Measurements from ENCODE around the gene DIPK1A.

DIPK1A gene

DNA sequence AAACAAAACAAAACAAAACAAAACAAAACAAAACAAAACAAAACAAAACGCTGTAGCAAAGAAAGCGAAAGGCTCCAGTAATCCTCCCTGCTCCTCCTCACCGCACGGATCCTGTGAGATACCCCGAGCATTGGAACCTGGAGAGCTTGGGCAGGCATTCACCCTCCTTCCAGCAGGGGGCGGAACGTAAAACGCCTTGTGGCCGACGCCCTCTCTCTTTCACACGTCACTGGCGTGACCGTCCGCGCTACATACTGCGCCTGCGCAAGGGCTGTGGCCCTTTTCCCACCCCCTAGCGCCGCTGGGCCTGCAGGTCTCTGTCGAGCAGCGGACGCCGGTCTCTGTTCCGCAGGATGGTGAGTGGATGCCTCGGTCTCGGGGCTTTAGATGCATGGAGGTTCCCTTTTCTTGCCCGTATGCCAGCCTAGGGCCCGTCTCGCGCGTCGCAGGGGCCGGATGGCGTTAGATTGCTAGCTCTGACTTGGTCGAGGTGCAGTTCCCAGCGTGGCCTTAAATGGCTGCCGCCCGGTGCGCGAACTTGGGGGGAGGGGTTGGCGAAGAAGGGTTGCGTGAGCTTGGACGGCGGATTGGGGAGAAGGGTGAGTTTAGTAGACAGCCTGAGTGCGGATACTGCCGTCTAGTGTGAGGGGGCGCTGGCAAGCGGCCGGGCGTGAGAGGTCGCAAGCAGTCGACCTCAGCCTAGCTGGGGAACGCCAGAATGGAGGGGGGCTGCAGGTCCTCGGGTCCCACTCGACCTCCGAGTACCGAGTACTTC is 129.3 kb downstream of the DIPK1A start, which contains the start of gene RPL5:
RPL5 (plus strand) TSS at position 279 of the 775 bp plus-strand sequence; CDS start at position 354, 75 bp downstream.
- H3K4me1 ChIP-seq (ENCODE audit: insufficient read depth, low read length, severe bottlenecking) = peaks cover 37% of the 10 kb centered on the region
- H3F3A ChIP-seq (ENCODE audit: insufficient read depth, low read length) = peaks cover 4% of the 10 kb centered on the region
- peaks cover 49% of the 10 kb centered on the region for H3K36me3 ChIP-seq (ENCODE audit: insufficient read depth, low read length)
- H3K9me3 ChIP-seq (ENCODE audit: low read length) = no peaks in the 10 kb centered on the region
- peak within 1 kb of the TSS; percentile 98 for H3K9ac ChIP-seq (ENCODE audit: low read length)
- H4K20me1 ChIP-seq (ENCODE audit: insufficient read depth, low read length) = no peaks in the 10 kb centered on the region
- 0 out of 2 replicates have a peak within 1 kb of the TSS, but pooled peaks have one; percentile 25 for H2AFZ ChIP-seq (ENCODE audit: low read length)
- TF ChIP-seq EZH2 (IDR thresholded peaks at IDR 0.05; ENCODE audit: borderline replicate concordance, low read length) = no peak
- TF ChIP-seq, protein P1, sequence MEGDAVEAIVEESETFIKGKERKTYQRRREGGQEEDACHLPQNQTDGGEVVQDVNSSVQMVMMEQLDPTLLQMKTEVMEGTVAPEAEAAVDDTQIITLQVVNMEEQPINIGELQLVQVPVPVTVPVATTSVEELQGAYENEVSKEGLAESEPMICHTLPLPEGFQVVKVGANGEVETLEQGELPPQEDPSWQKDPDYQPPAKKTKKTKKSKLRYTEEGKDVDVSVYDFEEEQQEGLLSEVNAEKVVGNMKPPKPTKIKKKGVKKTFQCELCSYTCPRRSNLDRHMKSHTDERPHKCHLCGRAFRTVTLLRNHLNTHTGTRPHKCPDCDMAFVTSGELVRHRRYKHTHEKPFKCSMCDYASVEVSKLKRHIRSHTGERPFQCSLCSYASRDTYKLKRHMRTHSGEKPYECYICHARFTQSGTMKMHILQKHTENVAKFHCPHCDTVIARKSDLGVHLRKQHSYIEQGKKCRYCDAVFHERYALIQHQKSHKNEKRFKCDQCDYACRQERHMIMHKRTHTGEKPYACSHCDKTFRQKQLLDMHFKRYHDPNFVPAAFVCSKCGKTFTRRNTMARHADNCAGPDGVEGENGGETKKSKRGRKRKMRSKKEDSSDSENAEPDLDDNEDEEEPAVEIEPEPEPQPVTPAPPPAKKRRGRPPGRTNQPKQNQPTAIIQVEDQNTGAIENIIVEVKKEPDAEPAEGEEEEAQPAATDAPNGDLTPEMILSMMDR (IDR thresholded peaks at IDR 0.05; ENCODE audit: low read length) = peak; percentile 77
- H3K79me2 ChIP-seq (ENCODE audit: insufficient read depth, low read length) = peaks cover 51% of the 10 kb centered on the region
- no peaks in the 10 kb centered on the region for H3K27me3 ChIP-seq (ENCODE audit: insufficient read depth, low read length)
- peak within 1 kb of the TSS; percentile 72 for H3K4me2 ChIP-seq (ENCODE audit: low read length)
- peak within 1 kb of the TSS; percentile 93 for H3K4me3 ChIP-seq (ENCODE audit: low read depth, low read length, poor library complexity, severe bottlenecking)
- H3K27ac ChIP-seq (ENCODE audit: low read depth, low read length, poor library complexity, severe bottlenecking) = peak within 1 kb of the TSS; percentile 74
- H3K9me2 ChIP-seq (ENCODE audit: low read depth, low read length) = no peaks in the 10 kb centered on the region

DNA sequence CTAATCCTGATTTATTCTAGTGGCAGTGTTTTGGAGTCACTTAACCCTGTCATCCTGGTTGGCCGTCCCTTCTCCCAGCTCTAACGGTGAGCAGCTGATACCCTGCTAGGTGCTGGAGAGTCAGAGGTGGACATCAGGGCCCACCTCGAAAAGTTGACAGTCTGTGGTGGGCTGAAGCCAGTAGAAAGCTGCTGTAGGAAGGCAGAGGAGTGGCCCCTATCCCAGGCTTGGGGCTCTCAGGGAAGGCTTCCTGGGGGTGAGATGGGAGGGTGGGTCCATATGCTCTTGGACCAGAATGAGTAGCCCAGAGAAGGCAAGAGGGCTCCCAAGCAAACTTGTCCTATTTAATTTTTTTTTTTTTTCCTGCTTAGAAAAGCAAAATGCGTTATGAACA is 129.9 kb downstream of the DIPK1A start:
- Histone ChIP-seq H3K4me3 (ENCODE audit: low read depth, low read length, poor library complexity, severe bottlenecking) (peak overlapping the region; percentile 93), H2AFZ (ENCODE audit: low read length) (0 out of 2 replicates have a peak overlapping the region, but pooled peaks have one; percentile 25)
- TF ChIP-seq, protein P1 (IDR thresholded peaks at IDR 0.05; ENCODE audit: low read length) = no peak
- no peak for TF ChIP-seq EZH2 (IDR thresholded peaks at IDR 0.05; ENCODE audit: borderline replicate concordance, low read length)

DNA sequence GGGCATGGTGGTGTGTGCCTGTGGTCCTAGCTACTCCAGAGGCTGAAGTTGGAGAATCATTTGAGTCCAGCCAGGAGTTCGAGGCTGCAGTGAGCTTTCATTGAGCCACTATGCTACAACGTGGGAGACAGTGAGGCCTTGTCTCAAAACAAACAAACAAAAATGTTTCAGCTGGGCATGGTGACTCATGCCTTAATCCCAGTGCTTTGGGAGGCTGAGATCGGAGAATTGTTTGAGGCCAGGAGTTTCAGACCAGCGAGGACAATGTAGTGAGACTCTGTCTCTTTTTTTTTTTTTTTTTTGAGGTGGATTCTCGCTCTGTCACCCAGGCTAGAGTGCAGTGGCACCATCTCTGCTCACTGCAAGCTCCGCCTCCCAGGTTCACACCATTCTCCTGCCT is 134.5 kb downstream of the DIPK1A start:
- no peak overlapping the region for H2AFZ ChIP-seq (ENCODE audit: low read length)
- H3K4me2 ChIP-seq (ENCODE audit: low read length) = no peak overlapping the region
- H3F3A ChIP-seq (ENCODE audit: insufficient read depth, low read length) = no peaks in the 10 kb centered on the region
- no peak overlapping the region for H3K9ac ChIP-seq (ENCODE audit: low read length)
- no peaks in the 10 kb centered on the region for H3K9me3 ChIP-seq (ENCODE audit: low read length)
- H3K36me3 ChIP-seq (ENCODE audit: insufficient read depth, low read length) = no peaks in the 10 kb centered on the region
- peaks cover 8% of the 10 kb centered on the region for H3K4me1 ChIP-seq (ENCODE audit: insufficient read depth, low read length, severe bottlenecking)
- H3K9me2 ChIP-seq (ENCODE audit: low read depth, low read length) = no peaks in the 10 kb centered on the region
- no peak overlapping the region for H3K4me3 ChIP-seq (ENCODE audit: low read depth, low read length, poor library complexity, severe bottlenecking)
- no peaks in the 10 kb centered on the region for H3K79me2 ChIP-seq (ENCODE audit: insufficient read depth, low read length)
- H4K20me1 ChIP-seq (ENCODE audit: insufficient read depth, low read length) = no peaks in the 10 kb centered on the region
- TF ChIP-seq, protein P1 (IDR thresholded peaks at IDR 0.05; ENCODE audit: low read length) = no peak
- TF ChIP-seq EZH2 (IDR thresholded peaks at IDR 0.05; ENCODE audit: borderline replicate concordance, low read length) = no peak
- H3K27me3 ChIP-seq (ENCODE audit: insufficient read depth, low read length) = no peaks in the 10 kb centered on the region
- H3K27ac ChIP-seq (ENCODE audit: low read depth, low read length, poor library complexity, severe bottlenecking) = no peak overlapping the region

More for the DNA sequence above, 129.9 kb downstream of the DIPK1A start:
- H3F3A ChIP-seq (ENCODE audit: insufficient read depth, low read length) = peaks cover 4% of the 10 kb centered on the region; the same call in 1 of the 2 replicates
- H3K4me1 ChIP-seq (ENCODE audit: insufficient read depth, low read length, severe bottlenecking) = peaks cover 37% of the 10 kb centered on the region
- H3K79me2 ChIP-seq (ENCODE audit: insufficient read depth, low read length) = peaks cover 45% of the 10 kb centered on the region
- no peaks in the 10 kb centered on the region for H3K9me3 ChIP-seq (ENCODE audit: low read length)
- no peaks in the 10 kb centered on the region for H4K20me1 ChIP-seq (ENCODE audit: insufficient read depth, low read length)
- no peak overlapping the region for H3K27ac ChIP-seq (ENCODE audit: low read depth, low read length, poor library complexity, severe bottlenecking)
- H3K9ac ChIP-seq (ENCODE audit: low read length) = peak overlapping the region; percentile 32; the same call in 1 of the 2 replicates
- peaks cover 44% of the 10 kb centered on the region for H3K36me3 ChIP-seq (ENCODE audit: insufficient read depth, low read length)
- peak overlapping the region; percentile 51 for H3K4me2 ChIP-seq (ENCODE audit: low read length)
- no peaks in the 10 kb centered on the region for H3K27me3 ChIP-seq (ENCODE audit: insufficient read depth, low read length)
- no peaks in the 10 kb centered on the region for H3K9me2 ChIP-seq (ENCODE audit: low read depth, low read length)
